Measurements from ENCODE around the gene LSP1.
"Not testable (repeated sequence)": the region's sequence is repeated elsewhere in the genome, so short reads cannot be mapped to it uniquely, and the experiment has no call there.

The LSP1 gene

GRCh38 chr11:1871531-1871930 lies 18.6 kb downstream of the LSP1 start:
- no peaks in the 10 kb centered on the region for H3K4me1 ChIP-seq (ENCODE audit: insufficient read depth, low read length)
- H3K4me3 ChIP-seq (ENCODE audit: low read length) = no peak overlapping the region
- no peaks in the 10 kb centered on the region for H3K36me3 ChIP-seq (ENCODE audit: insufficient read depth, low read length)
- no peaks in the 10 kb centered on the region for H3K9me3 ChIP-seq (ENCODE audit: low read length)
- no peaks in the 10 kb centered on the region for H3K27me3 ChIP-seq (ENCODE audit: insufficient read depth, low read length)
- H2AFZ ChIP-seq (ENCODE audit: low read depth, low read length) = no peak overlapping the region

GRCh38 chr11:1872267-1872985 lies 19.5 kb downstream of the LSP1 start:
- Histone ChIP-seq H3K4me3 (ENCODE audit: low read length) (no peak overlapping the region), H3K9me3 (ENCODE audit: low read length) (no peaks in the 10 kb centered on the region), H3K27me3 (ENCODE audit: insufficient read depth, low read length) (no peaks in the 10 kb centered on the region), H2AFZ (ENCODE audit: low read depth, low read length) (no peak overlapping the region), H3K4me1 (ENCODE audit: insufficient read depth, low read length) (peaks cover 2% of the 10 kb centered on the region), H3K36me3 (ENCODE audit: insufficient read depth, low read length) (no peaks in the 10 kb centered on the region)

GRCh38 chr11:1873048-1873812 lies 20.3 kb downstream of the LSP1 start:
- Histone ChIP-seq H3K4me1 (ENCODE audit: insufficient read depth, low read length) (peaks cover 2% of the 10 kb centered on the region), H2AFZ (ENCODE audit: low read depth, low read length) (no peak overlapping the region), H3K36me3 (ENCODE audit: insufficient read depth, low read length) (no peaks in the 10 kb centered on the region), H3K27me3 (ENCODE audit: insufficient read depth, low read length) (no peaks in the 10 kb centered on the region), H3K9me3 (ENCODE audit: low read length) (no peaks in the 10 kb centered on the region), H3K4me3 (ENCODE audit: low read length) (no peak overlapping the region)

- H2AFZ ChIP-seq (ENCODE audit: low read depth, low read length); H3K9me3 ChIP-seq (ENCODE audit: low read length); H3K4me3 ChIP-seq (ENCODE audit: low read length); H3K4me1 ChIP-seq (ENCODE audit: insufficient read depth, low read length); H3K36me3 ChIP-seq (ENCODE audit: insufficient read depth, low read length); H3K27me3 ChIP-seq (ENCODE audit: insufficient read depth, low read length): not testable (repeated sequence)
Measured at GRCh38 chr11:1873813-1874150, 20.9 kb downstream of the LSP1 start.

- H3K36me3 ChIP-seq (ENCODE audit: insufficient read depth, low read length); H3K4me1 ChIP-seq (ENCODE audit: insufficient read depth, low read length); H3K4me3 ChIP-seq (ENCODE audit: low read length); H3K27me3 ChIP-seq (ENCODE audit: insufficient read depth, low read length); H3K9me3 ChIP-seq (ENCODE audit: low read length); H2AFZ ChIP-seq (ENCODE audit: low read depth, low read length): not testable (repeated sequence)
Measured at GRCh38 chr11:1874441-1875092, 21.7 kb downstream of the LSP1 start.

- H3K36me3 ChIP-seq (ENCODE audit: insufficient read depth, low read length) = no peaks in the 10 kb centered on the region
- H3K4me1 ChIP-seq (ENCODE audit: insufficient read depth, low read length) = peaks cover 2% of the 10 kb centered on the region
- H3K4me3 ChIP-seq (ENCODE audit: low read length) = no peak overlapping the region
- no peak overlapping the region for H2AFZ ChIP-seq (ENCODE audit: low read depth, low read length)
- H3K9me3 ChIP-seq (ENCODE audit: low read length) = no peaks in the 10 kb centered on the region
- H3K27me3 ChIP-seq (ENCODE audit: insufficient read depth, low read length) = no peaks in the 10 kb centered on the region
Measured at GRCh38 chr11:1875093-1875850, 22.4 kb downstream of the LSP1 start.

GRCh38 chr11:1875851-1876301 lies 23.0 kb downstream of the LSP1 start:
- H3K27me3 ChIP-seq (ENCODE audit: insufficient read depth, low read length); H3K4me3 ChIP-seq (ENCODE audit: low read length); H3K36me3 ChIP-seq (ENCODE audit: insufficient read depth, low read length); H3K9me3 ChIP-seq (ENCODE audit: low read length); H2AFZ ChIP-seq (ENCODE audit: low read depth, low read length); H3K4me1 ChIP-seq (ENCODE audit: insufficient read depth, low read length): not testable (repeated sequence)

GRCh38 chr11:1876361-1877063 lies 23.6 kb downstream of the LSP1 start:
- H3K4me1 ChIP-seq (ENCODE audit: insufficient read depth, low read length) = peaks cover 2% of the 10 kb centered on the region
- no peak overlapping the region for H3K4me3 ChIP-seq (ENCODE audit: low read length)
- H2AFZ ChIP-seq (ENCODE audit: low read depth, low read length) = no peak overlapping the region
- H3K36me3 ChIP-seq (ENCODE audit: insufficient read depth, low read length) = no peaks in the 10 kb centered on the region
- H3K27me3 ChIP-seq (ENCODE audit: insufficient read depth, low read length) = no peaks in the 10 kb centered on the region
- no peaks in the 10 kb centered on the region for H3K9me3 ChIP-seq (ENCODE audit: low read length)

GRCh38 chr11:1877211-1878136 lies 24.6 kb downstream of the LSP1 start:
- Histone ChIP-seq H3K9me3 (ENCODE audit: low read length) (no peaks in the 10 kb centered on the region), H3K4me3 (ENCODE audit: low read length) (no peak overlapping the region), H3K4me1 (ENCODE audit: insufficient read depth, low read length) (peaks cover 2% of the 10 kb centered on the region), H2AFZ (ENCODE audit: low read depth, low read length) (no peak overlapping the region), H3K27me3 (ENCODE audit: insufficient read depth, low read length) (no peaks in the 10 kb centered on the region), H3K36me3 (ENCODE audit: insufficient read depth, low read length) (no peaks in the 10 kb centered on the region)

- Histone ChIP-seq H3K4me3 (ENCODE audit: low read length) (no peak overlapping the region), H3K36me3 (ENCODE audit: insufficient read depth, low read length) (no peaks in the 10 kb centered on the region), H3K9me3 (ENCODE audit: low read length) (no peaks in the 10 kb centered on the region), H2AFZ (ENCODE audit: low read depth, low read length) (no peak overlapping the region), H3K27me3 (ENCODE audit: insufficient read depth, low read length) (no peaks in the 10 kb centered on the region), H3K4me1 (ENCODE audit: insufficient read depth, low read length) (peaks cover 2% of the 10 kb centered on the region)
Measured at GRCh38 chr11:1878137-1879031, 25.5 kb downstream of the LSP1 start.

- H2AFZ ChIP-seq (ENCODE audit: low read depth, low read length) = no peak overlapping the region
- no peaks in the 10 kb centered on the region for H3K36me3 ChIP-seq (ENCODE audit: insufficient read depth, low read length)
- peaks cover 2% of the 10 kb centered on the region for H3K4me1 ChIP-seq (ENCODE audit: insufficient read depth, low read length)
- no peaks in the 10 kb centered on the region for H3K9me3 ChIP-seq (ENCODE audit: low read length)
- no peaks in the 10 kb centered on the region for H3K27me3 ChIP-seq (ENCODE audit: insufficient read depth, low read length)
- no peak overlapping the region for H3K4me3 ChIP-seq (ENCODE audit: low read length)
Measured at GRCh38 chr11:1879342-1879940, 26.6 kb downstream of the LSP1 start.
